ENCODE results near the gene SLC25A40.

- TF ChIP-seq CTCF (conservative IDR thresholded peaks at IDR 0.05 in 1 of 2, IDR thresholded peaks at IDR 0.05 in 1 of 2; ENCODE audit: extremely low read depth in 1 of 2, insufficient read depth in 1 of 2, low read depth in 1 of 2, low read length in 2 of 2): no peak
- TF ChIP-seq EZH2 (IDR thresholded peaks at IDR 0.05; ENCODE audit: borderline replicate concordance, low read length): no peak
These were observed 8.9 kb upstream of the SLC25A40 start for GRCh38 chr7:87885018-87885417.

Measured in mammary epithelial cell (primary cell).